ENCODE data around the gene CUZD1. TPM values are rescaled to one million over a fixed set of nuclear protein-coding genes. Genes with fewer than 3 reads are reported as not detected.
"Not testable (repeated sequence)": the region's sequence is repeated elsewhere in the genome, so short reads cannot be mapped to it uniquely, and the experiment has no call there.

Gene CUZD1
- total RNA-seq, 1 experiment from 2014 or later: 17.2 TPM

DNA sequence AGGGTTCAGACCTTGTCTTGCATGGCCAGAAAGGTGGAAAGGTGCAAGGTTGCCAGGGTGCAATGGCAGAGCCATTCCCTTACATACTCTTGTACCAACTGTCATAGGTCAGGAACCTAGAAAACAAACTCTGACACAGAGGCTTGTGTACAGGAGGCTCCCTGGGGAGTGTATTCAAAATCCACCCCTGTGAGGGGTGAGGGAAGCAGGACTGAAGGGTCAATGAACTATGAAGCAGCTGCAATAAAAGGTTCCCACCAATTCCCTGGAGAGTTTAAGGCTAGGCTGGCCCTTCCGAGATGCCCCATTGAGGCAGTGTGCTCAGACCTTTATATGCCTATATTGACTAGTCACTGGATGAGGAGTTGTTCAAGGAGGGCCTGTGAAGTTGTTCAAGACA, 13.9 kb upstream of the CUZD1 start:
- Histone ChIP-seq H4K20me1 (ENCODE audit: control insufficient read depth, insufficient read depth, insufficient read length) (no peaks in the 10 kb centered on the region), H4K91ac (ENCODE audit: insufficient read length, low read depth, low read length) (no peak overlapping the region), H3K23me2 (ENCODE audit: insufficient read length, low read depth, low read length, poor library complexity, severe bottlenecking) (no peaks in the 10 kb centered on the region), H2BK20ac (ENCODE audit: low read depth, low read length, poor library complexity, severe bottlenecking) (no peak overlapping the region), H2BK15ac (ENCODE audit: low read depth, low read length) (no peak overlapping the region), H3T11ph (ENCODE audit: low read length) (no peak overlapping the region), H3K4me2 (ENCODE audit: insufficient read depth, insufficient read length, low read length) (no peak overlapping the region), H2BK12ac (ENCODE audit: insufficient read length, low read depth, low read length) (no peak overlapping the region), H3K79me1 (ENCODE audit: insufficient read depth, low read depth, low read length, poor library complexity, severe bottlenecking) (no peaks in the 10 kb centered on the region), H3K27me3 (ENCODE audit: insufficient read depth, low read length) (no peaks in the 10 kb centered on the region), H2AK5ac (ENCODE audit: insufficient read length, low read length) (no peak overlapping the region), H2BK120ac (ENCODE audit: low read depth, low read length, poor library complexity, severe bottlenecking) (no peak overlapping the region), H3K23ac (ENCODE audit: insufficient read length, low read depth, low read length) (no peak overlapping the region), H3K14ac (ENCODE audit: insufficient read depth, low read length) (no peak overlapping the region), H2AFZ (ENCODE audit: low read length) (no peak overlapping the region), H3K27ac (ENCODE audit: insufficient read length, low read depth, low read length) (no peak overlapping the region), H4K5ac (ENCODE audit: insufficient read length, low read depth, low read length) (no peak overlapping the region), H3K9ac (ENCODE audit: extremely low read depth, insufficient read length, low read length) (no peak overlapping the region), H2BK5ac (ENCODE audit: insufficient read length, low read length) (no peak overlapping the region), H3K56ac (ENCODE audit: insufficient read length, low read depth, low read length) (no peak overlapping the region), H3K9me3 (ENCODE audit: control insufficient read depth, low read depth, low read length) (no peaks in the 10 kb centered on the region), H3K4ac (ENCODE audit: low read depth, low read length) (no peak overlapping the region), H3K4me1 (ENCODE audit: insufficient read depth, low read length) (no peaks in the 10 kb centered on the region), H3K79me2 (ENCODE audit: insufficient read depth, low read length) (no peaks in the 10 kb centered on the region), H4K8ac (replicated peaks; ENCODE audit: insufficient read length, low read depth, low read length) (no peak overlapping the region), H3K18ac (ENCODE audit: insufficient read length, low read depth, low read length) (no peak overlapping the region)
- Mint-ChIP-seq H3K9me3 (no peaks in the 10 kb centered on the region), H3K36me3 (ENCODE audit: insufficient read depth in 1 of 3, low read depth in 3 of 3) (no peaks in the 10 kb centered on the region), H3K4me3 (no peak overlapping the region), H3K27ac (no peak overlapping the region), H3K27me3 (ENCODE audit: low read depth) (peaks cover 4% of the 10 kb centered on the region), H3K4me1 (peaks cover 12 to 25% of the 10 kb centered on the region in 2 experiments)
- no CpG with 5 or more reads among the region's 1 CpG for WGBS (ENCODE audit: extremely low coverage, insufficient read length, low lambda C conversion rate)
- TF ChIP-seq CTCF (conservative IDR thresholded peaks at IDR 0.05): no peak
- no peak for DNase-seq

GRCh38 chr10:122858042-122858441, 12.4 kb upstream of the CUZD1 start:
- not testable (repeated sequence) for H4K8ac ChIP-seq (replicated peaks; ENCODE audit: insufficient read length, low read depth, low read length); H3K79me2 ChIP-seq (ENCODE audit: insufficient read depth, low read length); H3T11ph ChIP-seq (ENCODE audit: low read length); H3K23ac ChIP-seq (ENCODE audit: insufficient read length, low read depth, low read length); H3K18ac ChIP-seq (ENCODE audit: insufficient read length, low read depth, low read length); H3K4me3 Mint-ChIP-seq; H3K79me1 ChIP-seq (ENCODE audit: insufficient read depth, low read depth, low read length, poor library complexity, severe bottlenecking); H2AK5ac ChIP-seq (ENCODE audit: insufficient read length, low read length); DNase-seq; H3K27ac ChIP-seq (ENCODE audit: insufficient read length, low read depth, low read length); H2BK15ac ChIP-seq (ENCODE audit: low read depth, low read length); H4K5ac ChIP-seq (ENCODE audit: insufficient read length, low read depth, low read length); H3K56ac ChIP-seq (ENCODE audit: insufficient read length, low read depth, low read length); H2BK12ac ChIP-seq (ENCODE audit: insufficient read length, low read depth, low read length); H3K4me2 ChIP-seq (ENCODE audit: insufficient read depth, insufficient read length, low read length); H3K4ac ChIP-seq (ENCODE audit: low read depth, low read length); H3K27me3 Mint-ChIP-seq (ENCODE audit: low read depth); H3K4me1 ChIP-seq (ENCODE audit: insufficient read depth, low read length); H3K9me3 ChIP-seq (ENCODE audit: control insufficient read depth, low read depth, low read length); H4K91ac ChIP-seq (ENCODE audit: insufficient read length, low read depth, low read length); H3K27ac Mint-ChIP-seq; H3K9me3 Mint-ChIP-seq; H2BK20ac ChIP-seq (ENCODE audit: low read depth, low read length, poor library complexity, severe bottlenecking); H2BK120ac ChIP-seq (ENCODE audit: low read depth, low read length, poor library complexity, severe bottlenecking); H3K27me3 ChIP-seq (ENCODE audit: insufficient read depth, low read length); H4K20me1 ChIP-seq (ENCODE audit: control insufficient read depth, insufficient read depth, insufficient read length); H3K14ac ChIP-seq (ENCODE audit: insufficient read depth, low read length); H3K36me3 Mint-ChIP-seq (ENCODE audit: insufficient read depth in 1 of 3, low read depth in 3 of 3); H3K23me2 ChIP-seq (ENCODE audit: insufficient read length, low read depth, low read length, poor library complexity, severe bottlenecking); H2AFZ ChIP-seq (ENCODE audit: low read length); H3K9ac ChIP-seq (ENCODE audit: extremely low read depth, insufficient read length, low read length); H2BK5ac ChIP-seq (ENCODE audit: insufficient read length, low read length)
- no CpG with 5 or more reads among the region's 5 CpGs for WGBS (ENCODE audit: extremely low coverage, insufficient read length, low lambda C conversion rate)
- peaks cover 12 to 28% of the 10 kb centered on the region in 2 experiments for H3K4me1 Mint-ChIP-seq

Measured in H9 (cell line).